ENCODE results near the gene CIAO3.

GRCh38 chr16:702341-702740 lies 38.5 kb downstream of the CIAO3 start:
- TF ChIP-seq CTCF (IDR thresholded peaks at IDR 0.05; ENCODE audit: low read length) (no peak), EZH2 (optimal IDR thresholded peaks at IDR 0.05; ENCODE audit: low read depth, low read length) (no peak)

Data from MM.1S (cell line).